ENCODE measurements around the gene AUP1.

- TF ChIP-seq CTCF (IDR thresholded peaks at IDR 0.05; ENCODE audit: poor library complexity) (no peak), EZH2 (IDR thresholded peaks at IDR 0.05; ENCODE audit: borderline replicate concordance) (peak; percentile 13)
Measured at GRCh38 chr2:74496997-74497776, 32.3 kb downstream of the AUP1 start.

Measured in hepatocyte (in vitro differentiated cells).